B cell (primary cell): Measurements from ENCODE around the gene GNB5.

ENCODE experiments used
- CTCF ChIP-seq: fragments of 200-600 bp; IDR thresholded peaks from one replicate; pipeline ENCODE4 v1.8.0; 2022; ENCODE audit warnings: antibody characterized with exemption, mild to moderate bottlenecking
- EZH2 ChIP-seq: IDR thresholded peaks from 2 replicates; pipeline ENCODE4 v1.6.1; 2012; ENCODE audit warnings: borderline replicate concordance, low read depth, mild to moderate bottlenecking, moderate library complexity, low read length; ENCODE audit not compliant: insufficient read depth, poor library complexity, severe bottlenecking

DNA sequence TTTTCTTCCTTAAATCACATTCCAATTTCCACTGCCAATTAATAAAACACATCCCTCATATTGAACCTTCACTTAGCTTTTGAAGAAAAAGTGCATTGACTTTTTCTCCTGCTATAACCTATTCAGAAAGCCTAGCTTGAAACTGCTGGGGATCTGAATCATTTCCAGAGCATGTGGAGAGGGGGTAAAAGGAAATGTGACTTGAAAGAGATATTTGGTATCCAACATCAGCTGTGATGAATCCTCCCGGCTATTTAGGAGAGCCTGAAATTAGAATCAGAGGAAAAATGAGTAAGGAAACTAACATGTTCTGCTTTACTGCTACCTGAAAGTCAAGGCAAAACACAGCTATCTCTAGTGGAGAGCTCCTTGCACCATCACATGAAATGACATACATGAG is 2.6 kb upstream of the GNB5 start:
- TF ChIP-seq CTCF = no peak
- TF ChIP-seq EZH2 = no peak
